ENCODE data around the gene DACH1.

DACH1 gene

GRCh38 chr13:71513411-71514033 is 353.5 kb downstream of the DACH1 start:
- Histone ChIP-seq H3K4me3 (replicated peaks; ENCODE audit: insufficient read depth, low read length) (no peak overlapping the region), H3K27ac (replicated peaks) (no peak overlapping the region), H3K27me3 (ENCODE audit: insufficient read depth, poor library complexity, severe bottlenecking) (no peaks in the 10 kb centered on the region)
- TF ChIP-seq GABPA (IDR thresholded peaks at IDR 0.05; ENCODE audit: low read depth) (no peak), SPI1 (IDR thresholded peaks at IDR 0.05; ENCODE audit: borderline replicate concordance, low read depth) (no peak), CTCF (IDR thresholded peaks at IDR 0.05; ENCODE audit: insufficient read depth, low read length) (no peak), POLR2AphosphoS5 (IDR thresholded peaks at IDR 0.05; ENCODE audit: low read depth) (no peak)
- TF ChIP-seq, protein P1, sequence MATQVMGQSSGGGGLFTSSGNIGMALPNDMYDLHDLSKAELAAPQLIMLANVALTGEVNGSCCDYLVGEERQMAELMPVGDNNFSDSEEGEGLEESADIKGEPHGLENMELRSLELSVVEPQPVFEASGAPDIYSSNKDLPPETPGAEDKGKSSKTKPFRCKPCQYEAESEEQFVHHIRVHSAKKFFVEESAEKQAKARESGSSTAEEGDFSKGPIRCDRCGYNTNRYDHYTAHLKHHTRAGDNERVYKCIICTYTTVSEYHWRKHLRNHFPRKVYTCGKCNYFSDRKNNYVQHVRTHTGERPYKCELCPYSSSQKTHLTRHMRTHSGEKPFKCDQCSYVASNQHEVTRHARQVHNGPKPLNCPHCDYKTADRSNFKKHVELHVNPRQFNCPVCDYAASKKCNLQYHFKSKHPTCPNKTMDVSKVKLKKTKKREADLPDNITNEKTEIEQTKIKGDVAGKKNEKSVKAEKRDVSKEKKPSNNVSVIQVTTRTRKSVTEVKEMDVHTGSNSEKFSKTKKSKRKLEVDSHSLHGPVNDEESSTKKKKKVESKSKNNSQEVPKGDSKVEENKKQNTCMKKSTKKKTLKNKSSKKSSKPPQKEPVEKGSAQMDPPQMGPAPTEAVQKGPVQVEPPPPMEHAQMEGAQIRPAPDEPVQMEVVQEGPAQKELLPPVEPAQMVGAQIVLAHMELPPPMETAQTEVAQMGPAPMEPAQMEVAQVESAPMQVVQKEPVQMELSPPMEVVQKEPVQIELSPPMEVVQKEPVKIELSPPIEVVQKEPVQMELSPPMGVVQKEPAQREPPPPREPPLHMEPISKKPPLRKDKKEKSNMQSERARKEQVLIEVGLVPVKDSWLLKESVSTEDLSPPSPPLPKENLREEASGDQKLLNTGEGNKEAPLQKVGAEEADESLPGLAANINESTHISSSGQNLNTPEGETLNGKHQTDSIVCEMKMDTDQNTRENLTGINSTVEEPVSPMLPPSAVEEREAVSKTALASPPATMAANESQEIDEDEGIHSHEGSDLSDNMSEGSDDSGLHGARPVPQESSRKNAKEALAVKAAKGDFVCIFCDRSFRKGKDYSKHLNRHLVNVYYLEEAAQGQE (IDR thresholded peaks at IDR 0.05; ENCODE audit: insufficient replicate concordance, low read depth): no peak
- no peak for DNase-seq (ENCODE audit: low read depth in 1 of 2, low spot score in 1 of 2)

GRCh38 chr13:71503781-71504180 is 363.2 kb downstream of the DACH1 start:
- Histone ChIP-seq H3K27ac (replicated peaks) (no peak overlapping the region), H3K27me3 (ENCODE audit: insufficient read depth, poor library complexity, severe bottlenecking) (no peaks in the 10 kb centered on the region), H3K4me3 (replicated peaks; ENCODE audit: insufficient read depth, low read length) (no peak overlapping the region)
- TF ChIP-seq GABPA (IDR thresholded peaks at IDR 0.05; ENCODE audit: low read depth) (no peak), POLR2AphosphoS5 (IDR thresholded peaks at IDR 0.05; ENCODE audit: low read depth) (no peak), CTCF (IDR thresholded peaks at IDR 0.05; ENCODE audit: insufficient read depth, low read length) (no peak), SPI1 (IDR thresholded peaks at IDR 0.05; ENCODE audit: borderline replicate concordance, low read depth) (no peak)
- TF ChIP-seq, protein P1 (IDR thresholded peaks at IDR 0.05; ENCODE audit: insufficient replicate concordance, low read depth): no peak
- DNase-seq (ENCODE audit: low read depth in 1 of 2, low spot score in 1 of 2): no peak

- H3K27me3 ChIP-seq (ENCODE audit: insufficient read depth, poor library complexity, severe bottlenecking): no peaks in the 10 kb centered on the region
- H3K4me3 ChIP-seq (replicated peaks; ENCODE audit: insufficient read depth, low read length): no peak overlapping the region
- no peak for DNase-seq (ENCODE audit: low read depth in 1 of 2, low spot score in 1 of 2)
- TF ChIP-seq SPI1 (IDR thresholded peaks at IDR 0.05; ENCODE audit: borderline replicate concordance, low read depth): no peak
- no peak for TF ChIP-seq GABPA (IDR thresholded peaks at IDR 0.05; ENCODE audit: low read depth)
- TF ChIP-seq, protein P1 (IDR thresholded peaks at IDR 0.05; ENCODE audit: insufficient replicate concordance, low read depth): no peak
- no peak overlapping the region for H3K27ac ChIP-seq (replicated peaks)
Measured at GRCh38 chr13:71499944-71500514, 367.0 kb downstream of the DACH1 start.
